Stimulated activated CD8-positive, alpha-beta memory T cell treated with anti-CD3 and anti-CD28 coated beads, Interleukin-4, amount 100 ng/mL, for 1 hour (primary cell): ENCODE data around the gene ASTN2.

Experiments
- DNase-seq, 2 donors: peaks; one replicate each; pipeline ENCODE4 v3.0.0-alpha.2; 2020; ENCODE audit warnings: low read depth in 2 of 2, low spot score in 1 of 2

ASTN2 gene

DNA sequence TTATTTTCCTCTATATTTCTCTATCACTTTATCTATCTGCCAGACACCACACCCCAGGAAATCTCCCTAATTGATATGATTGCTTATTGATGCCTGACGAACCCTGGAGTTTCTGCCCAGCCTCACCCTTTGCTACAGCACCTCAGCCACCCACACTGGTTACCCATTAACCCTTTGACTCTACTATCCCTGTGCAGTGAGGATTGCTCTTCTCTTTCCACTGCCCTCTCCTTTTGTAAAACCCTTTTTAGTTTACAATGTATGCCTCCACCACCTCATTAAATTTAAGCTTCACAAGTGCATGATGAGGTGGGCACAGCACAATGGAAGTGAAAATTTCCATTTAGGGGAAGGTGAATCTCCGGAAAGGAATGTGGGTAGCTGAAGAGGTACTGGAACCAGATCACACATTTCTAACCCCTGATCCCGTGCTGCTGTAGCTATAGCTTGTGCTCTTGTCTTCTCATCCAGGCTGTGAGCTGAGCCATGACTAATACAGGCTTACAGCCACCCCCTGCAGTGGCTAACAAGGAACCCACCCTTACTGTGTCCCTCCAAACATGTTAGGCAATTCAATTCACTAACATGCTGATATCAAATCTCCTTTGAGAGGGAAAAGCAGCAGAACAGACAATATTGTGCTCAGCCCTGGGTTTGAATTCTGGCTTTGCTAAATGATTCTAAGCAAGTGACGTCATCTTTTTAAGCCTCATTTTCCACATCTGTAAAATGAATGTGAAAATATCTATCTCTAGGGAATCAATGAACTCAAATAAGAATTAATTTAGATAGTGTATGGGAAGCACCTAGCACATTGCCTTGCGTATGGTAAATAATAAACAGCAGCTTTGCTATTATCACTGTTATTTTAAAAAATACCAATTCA lies 914.6 kb downstream of the ASTN2 start:
- DNase-seq = no peak

DNA sequence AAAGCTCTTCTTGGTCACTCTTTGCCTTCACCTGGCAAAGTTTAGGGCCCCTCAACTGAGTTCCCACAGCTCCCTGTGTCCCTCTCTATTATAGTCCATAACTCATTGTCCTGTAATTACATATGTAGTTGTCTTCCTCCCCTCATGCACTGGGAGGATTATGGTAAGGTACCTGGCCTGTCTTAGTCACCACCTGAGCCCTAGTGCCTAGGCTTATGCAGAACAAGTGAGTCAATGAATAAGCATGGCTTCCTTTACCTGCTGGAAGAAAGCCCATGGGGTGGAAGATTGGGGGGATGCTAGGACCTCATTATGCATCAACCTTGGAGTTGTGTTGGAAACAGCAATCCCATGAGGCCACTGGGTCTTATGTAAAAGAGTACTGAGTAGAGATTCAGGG lies 915.4 kb downstream of the ASTN2 start:
- no peak for DNase-seq

DNA sequence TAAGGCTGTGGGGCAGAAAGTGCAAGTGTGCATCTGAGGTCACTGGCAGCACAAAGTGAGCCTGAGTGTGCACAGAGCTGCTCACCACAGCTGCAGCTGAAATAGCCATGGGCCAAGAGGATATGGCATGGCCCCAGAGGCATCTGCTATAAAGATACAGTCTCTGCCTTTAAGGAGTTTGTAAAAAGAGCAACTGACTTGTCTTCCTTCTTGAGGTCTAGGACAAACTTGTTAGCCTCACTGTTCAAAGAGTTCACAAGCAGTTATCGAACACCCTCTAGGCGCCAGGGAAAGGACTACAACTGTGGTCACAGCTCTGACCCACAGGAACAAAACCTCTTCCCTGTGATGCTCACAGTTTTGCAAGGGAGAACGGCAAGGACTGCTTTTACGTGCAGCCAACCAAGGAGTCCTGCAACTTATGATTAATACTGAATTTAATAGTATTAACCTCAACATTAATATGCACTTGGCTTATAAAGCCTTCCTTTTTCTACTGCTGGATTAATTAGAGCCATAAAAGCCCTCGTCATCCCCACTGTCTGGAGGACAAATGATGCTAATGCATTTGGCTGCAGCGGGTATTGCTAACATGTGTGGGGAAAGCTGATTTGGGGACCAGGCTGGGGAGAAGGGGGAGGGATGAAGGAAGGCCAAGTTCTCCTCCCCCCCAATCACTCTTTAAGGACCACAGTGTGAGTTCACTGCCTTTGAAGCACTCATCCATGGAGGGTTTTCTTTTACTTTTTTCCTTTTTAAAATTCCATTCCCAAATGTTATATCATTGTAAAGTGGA lies 917.6 kb downstream of the ASTN2 start:
- no peak for DNase-seq

DNA sequence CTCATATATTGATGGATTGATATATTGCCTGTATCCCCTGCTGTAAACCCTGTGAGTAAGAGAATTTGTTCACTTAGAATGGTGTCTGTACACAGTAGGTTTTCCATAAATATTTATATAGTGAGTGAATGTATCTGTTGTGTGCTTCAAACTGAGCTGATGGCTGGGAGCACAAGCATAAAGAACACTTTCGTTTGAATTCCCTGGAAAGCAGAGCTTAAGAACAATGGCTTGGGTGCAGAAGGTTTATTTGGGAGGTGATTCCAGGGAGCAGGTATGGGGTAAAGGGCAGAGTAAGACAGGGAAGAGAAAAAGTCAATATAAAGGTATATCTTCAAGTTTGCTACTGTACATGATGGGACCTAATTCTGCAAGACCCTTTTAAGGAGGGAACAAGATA lies 918.7 kb downstream of the ASTN2 start:
- DNase-seq = no peak

DNA sequence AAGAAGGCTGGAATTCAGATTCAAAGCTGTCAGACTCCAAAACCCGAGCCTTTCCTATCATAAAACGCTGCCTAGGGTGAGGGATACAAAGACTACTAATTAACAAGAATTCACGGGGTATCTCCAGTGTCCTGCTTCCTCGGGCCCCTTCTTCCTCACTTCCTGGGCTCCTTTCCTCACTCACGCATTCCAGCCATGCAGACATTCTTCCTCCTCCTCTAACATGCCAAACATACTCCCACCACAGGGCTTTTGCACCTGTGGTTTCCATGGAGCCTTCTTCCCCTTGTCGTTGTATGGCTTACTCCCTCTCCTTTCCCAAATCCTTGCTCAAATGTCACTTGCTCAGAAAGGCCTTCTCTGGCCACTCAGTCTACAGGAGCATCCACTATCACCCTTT lies 919.1 kb downstream of the ASTN2 start:
- no peak for DNase-seq

DNA sequence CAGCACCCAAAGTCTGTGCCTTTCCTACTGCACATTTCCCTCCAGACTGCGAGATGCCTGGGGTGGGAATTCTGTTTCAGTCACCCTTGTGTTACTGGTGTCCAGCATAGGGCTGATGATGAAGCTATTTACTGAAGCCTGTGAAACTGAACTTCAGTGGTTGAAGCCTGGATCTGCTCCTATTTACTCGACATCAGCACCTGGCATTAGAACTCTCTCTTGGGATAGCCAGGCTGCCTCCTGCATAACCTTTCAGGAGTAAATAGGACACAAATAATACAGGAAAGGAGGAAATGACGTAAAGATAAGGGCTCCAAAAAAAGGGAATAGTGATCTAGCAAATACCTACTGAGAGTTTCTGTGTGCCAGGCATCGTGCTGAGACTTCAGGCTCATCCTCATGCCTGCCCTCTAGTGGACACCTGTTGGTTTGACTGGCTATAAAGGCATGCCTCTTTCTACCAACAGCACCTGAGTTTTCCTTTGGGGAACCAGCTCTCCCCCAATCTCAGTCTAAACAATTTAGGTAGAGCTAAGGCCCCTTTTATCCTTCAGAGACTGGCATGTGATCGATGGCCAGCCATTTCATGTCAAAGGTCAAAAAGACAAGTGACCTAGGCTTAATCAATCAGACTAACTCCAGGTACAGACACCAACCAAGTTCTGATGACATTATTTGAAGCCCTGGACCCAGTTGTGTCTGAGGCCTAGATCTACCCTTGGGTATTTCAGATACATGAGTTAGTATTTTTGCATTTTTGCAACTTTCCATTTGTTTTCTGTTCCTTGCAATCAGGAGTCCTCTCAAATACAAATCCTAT lies 919.8 kb downstream of the ASTN2 start:
- no peak for DNase-seq

DNA sequence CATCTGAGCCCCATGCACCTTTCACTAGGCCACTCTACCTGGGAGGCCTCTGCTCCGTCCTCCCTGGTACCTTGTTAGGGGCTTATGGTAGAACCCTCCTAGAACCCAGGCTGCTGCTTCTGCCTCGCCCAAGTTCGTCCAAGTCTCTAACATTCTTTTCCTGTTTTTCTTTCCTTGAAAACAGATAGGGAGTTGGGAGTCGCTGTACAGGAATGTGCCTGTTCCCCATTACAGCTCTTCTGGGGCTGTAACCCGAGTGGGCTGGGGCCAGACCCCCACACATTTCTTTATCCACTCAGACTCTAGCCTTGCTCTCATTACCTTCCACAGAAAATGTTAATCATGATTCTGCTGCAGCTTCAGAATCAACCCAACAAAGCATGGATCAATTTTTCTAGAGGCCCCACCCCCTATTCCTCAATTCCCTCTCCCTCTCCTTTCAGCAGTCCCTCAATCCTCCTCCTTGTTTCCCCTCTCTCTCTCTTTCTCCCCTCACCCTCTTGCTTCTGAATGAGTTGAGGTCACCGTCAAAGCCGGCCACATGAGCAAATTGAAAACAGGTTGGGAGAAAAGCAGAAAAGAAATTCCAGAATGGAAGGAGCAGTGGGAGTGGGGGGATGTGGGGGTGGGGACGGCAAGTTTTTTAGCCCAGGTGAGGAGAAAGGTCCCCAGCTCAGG lies 921.5 kb downstream of the ASTN2 start:
- no peak for DNase-seq

DNA sequence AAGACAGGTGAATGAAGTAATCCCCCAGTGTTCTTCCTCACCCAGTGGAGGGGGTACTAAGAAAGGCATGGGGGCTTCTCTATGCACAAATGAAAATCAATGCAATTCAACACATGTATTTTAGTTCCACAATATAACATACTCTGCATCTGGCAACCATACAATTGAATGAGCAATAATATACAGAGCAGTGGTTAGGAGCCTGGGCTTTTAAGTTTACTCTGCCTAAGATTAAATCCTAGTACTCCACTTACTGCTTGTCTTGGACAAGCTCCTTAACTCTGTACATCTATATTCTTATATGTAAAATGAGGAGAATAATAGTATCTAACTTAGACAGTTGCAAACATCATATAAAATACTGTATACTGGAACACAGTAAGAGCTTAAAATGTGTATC lies 923.2 kb downstream of the ASTN2 start:
- DNase-seq = no peak

DNA sequence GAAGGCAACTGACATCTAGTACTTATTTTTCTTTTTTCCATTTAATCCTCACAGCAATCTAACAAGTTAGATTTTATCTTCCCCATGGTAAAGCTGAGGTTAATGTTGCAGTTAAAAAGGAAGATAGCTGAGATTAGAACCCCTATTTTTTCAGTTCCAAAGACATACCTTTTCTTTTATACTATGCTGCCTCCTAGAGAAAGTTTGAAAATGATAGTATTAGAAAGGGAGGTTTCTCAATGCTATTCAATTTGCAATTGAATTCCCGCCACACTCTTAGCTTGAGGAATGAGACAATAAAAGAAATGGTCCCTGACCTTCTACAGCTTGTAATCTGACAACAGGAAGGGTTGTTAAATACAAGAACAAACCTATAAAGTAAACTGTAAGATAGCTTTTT lies 923.6 kb downstream of the ASTN2 start:
- no peak for DNase-seq

DNA sequence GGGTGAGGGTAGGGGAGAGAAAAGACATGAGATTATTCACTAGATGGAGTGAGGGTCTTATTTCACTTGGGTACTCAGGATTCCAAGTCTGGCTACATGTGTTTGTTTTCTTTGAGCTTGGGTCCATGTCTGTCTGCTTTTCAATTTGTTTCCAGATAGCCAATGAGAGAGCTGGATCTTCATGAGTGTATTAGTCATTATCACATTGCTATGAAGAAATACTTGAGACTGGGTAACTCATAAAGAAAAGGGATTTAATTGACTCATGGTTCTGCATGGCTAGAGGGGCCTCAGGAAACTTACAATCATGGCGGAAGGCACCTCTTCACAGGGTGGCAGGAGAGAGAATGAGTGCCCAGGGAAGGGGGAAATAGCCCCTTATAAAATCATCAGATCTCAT lies 924.5 kb downstream of the ASTN2 start:
- DNase-seq = no peak

DNA sequence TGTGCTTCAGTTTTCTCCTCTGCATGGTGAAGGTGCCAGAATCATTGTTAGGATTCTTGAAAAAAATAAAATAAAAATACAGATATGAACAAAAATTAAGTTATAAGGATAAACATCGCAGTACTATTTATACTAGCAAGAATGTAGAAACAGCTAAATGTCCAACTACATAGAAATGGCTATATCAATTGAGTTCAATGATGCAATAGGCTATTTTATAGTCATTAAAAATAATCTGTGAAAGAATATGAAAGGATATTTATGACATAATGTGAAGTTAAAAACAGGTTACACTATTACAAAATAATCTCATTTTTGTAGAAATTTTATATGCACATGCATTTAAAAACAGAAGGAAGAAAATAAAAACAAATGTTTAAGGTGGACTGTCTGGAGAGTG lies 926.5 kb downstream of the ASTN2 start:
- no peak for DNase-seq

DNA sequence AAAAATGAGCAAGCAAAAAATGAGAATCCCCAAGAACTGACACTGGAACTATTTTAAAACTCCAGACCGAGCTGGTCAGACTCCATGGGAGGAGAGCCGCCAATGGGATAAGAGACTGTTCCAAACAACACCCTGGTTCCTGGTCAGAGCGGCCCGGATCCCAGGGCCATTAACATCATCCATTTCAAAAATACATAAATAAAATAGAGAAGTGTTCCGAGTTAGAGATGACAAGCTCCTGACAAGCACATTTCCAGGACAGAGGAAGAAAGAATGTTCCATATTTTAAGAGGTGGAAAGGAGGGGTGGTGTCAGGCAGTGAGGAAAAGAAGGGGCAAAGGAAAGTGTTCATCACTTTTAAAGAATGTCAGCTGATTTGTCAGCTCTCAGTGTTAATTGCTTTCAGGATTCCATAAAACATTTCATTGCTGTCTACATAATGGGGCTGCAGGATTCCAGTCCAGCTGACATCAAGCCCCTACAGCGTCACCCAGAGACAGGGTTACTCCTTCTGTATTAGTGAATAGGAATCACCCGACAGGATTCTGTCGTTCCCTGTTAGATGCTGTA lies 930.3 kb downstream of the ASTN2 start:
- no peak for DNase-seq

DNA sequence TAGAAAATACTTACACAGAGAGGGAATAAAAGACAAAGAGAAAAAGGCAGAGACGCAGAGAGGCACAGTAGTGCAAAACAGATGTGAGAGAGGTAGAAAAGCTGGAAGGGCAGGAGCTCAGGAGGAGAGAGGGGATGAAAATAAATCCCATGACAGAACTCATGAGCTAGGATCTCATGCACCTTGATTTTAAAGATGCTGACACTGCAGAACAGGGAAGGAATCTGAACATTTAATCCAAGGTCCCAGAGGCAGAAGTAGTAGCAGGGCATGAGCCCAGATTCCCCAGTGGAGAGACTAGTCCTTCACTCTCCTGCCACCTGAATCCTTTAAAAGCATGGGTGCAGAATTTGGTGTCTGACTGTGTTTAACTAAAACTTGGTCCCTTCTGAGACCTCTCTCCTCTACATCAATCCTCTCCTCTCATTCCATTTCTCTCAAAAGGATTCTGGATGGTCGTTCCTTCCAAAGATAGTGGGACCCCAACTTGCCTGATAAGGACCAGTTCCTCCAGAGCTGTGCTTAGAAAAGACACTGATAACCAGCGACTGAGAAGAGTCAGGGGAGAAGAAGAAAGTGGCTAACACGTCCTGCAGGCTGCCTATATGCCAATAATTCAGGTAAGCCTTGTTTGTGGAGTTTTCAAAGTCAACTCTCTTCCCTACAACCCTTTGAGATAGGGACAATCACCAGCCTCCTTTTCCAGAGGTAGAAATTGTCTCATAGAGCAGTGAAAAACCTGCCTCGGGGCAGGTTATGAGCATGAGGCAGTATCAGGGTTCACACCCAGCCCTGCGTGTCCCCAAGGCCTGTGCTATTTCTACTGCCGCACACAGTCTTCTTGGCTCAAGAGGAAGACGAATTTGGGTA lies 931.0 kb downstream of the ASTN2 start:
- no peak for DNase-seq

DNA sequence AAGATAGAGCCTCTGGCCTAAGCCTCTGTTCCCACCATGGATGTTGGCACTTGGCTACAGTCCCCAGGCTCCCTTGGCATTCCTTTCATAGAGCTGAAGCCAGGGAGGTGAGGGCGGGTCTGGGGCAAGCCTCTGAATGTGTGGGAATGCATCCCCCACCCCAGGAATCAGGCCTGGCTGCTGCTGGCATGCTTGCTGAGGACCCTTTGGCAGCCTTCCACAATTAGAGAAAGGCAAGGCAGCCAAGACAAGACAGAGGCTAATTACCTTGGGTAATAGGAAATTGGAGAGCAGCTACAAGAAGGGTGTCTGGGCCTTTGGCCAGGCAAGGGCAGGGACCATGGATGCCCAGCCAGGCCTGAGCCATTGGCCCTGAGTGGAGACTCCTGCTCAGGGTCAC lies 932.1 kb downstream of the ASTN2 start:
- DNase-seq = no peak

DNA sequence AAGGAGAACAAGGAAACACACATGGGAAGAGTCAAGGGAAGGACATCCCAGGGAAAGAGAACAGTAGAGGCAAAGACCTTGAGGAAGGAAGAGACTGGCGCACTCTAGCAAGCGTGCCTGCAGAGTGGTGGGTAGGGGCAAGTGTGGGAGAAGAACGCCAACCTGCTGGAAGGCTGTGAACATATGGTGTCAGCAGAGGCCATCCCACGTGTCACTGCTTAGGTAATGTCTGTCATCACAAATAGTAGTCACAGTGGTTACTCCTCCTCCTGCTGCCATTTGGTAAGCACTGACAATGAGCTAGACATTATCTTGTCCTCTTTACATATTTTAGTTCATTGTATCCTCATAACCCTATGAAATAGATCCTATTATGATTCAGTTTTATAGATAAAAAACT lies 934.2 kb downstream of the ASTN2 start:
- DNase-seq = no peak

DNA sequence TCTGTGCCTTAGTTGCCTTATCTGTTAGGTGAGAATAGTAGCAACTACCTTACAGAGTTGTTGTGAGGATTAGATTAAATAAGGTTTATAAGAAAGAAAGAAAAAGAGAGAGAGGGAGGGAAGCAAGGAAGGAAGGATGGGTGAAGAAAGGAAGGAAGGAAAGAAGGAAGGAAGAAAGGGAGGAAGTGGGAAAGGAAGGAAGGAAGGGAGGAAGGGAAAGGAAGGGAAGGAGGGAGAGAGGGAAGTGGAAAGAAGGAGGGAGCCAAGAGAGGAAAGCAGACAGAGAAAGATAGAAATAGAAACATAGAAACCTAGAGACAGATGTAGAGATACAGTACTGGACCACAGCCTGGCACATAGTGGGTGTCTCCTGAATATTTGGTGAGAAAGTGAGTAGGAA lies 934.9 kb downstream of the ASTN2 start:
- DNase-seq = no peak

DNA sequence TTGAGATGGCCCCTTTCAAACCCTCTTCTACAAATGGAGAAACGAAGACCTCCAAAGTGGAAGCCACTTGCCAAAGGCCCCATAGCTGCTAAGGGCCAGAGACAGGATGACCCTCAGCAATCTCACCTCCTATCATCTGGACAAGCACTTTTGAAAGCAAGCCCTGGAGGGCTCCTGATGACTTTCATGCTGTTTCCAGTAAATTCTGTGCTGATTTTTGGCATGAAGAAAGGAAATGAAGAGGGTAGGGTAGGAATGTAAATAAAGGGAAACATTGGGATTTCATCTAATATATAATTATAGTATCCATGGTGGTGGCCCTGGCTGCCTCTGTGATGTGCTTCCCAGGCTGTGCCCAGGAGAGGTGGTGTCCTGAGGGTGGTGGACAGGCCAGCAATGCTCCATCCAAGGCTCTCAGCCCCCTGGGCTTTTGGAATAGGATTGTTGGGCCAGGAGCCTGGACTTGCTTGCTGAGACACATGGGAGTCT lies 935.8 kb downstream of the ASTN2 start:
- DNase-seq = no peak

DNA sequence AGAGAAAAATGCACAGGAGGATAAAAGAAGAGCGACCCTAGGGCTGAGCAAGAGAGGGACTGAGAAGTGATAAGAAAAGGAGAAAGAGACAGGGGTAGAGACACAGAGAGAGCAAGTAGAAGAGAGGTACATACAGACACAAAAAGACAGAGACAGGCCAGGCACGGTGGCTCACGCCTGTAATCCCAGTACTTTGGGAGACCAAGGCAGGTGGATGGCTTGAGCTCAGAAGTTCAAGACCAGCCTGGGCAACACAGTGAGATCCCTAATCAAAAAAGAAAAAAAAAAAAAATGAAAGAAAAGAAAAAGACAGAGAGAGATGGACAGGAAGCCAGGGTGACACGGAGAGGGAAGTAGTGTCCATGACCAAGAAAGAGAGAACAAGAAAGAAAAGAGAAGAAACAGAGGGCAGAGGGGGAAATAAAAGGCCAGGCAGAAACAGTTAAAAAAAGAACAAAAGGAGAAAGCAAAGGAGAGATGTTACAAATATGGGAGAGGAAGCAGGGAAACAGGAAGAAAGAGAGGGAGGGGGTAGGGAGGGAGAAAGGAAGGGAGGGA lies 937.2 kb downstream of the ASTN2 start:
- DNase-seq = no peak

DNA sequence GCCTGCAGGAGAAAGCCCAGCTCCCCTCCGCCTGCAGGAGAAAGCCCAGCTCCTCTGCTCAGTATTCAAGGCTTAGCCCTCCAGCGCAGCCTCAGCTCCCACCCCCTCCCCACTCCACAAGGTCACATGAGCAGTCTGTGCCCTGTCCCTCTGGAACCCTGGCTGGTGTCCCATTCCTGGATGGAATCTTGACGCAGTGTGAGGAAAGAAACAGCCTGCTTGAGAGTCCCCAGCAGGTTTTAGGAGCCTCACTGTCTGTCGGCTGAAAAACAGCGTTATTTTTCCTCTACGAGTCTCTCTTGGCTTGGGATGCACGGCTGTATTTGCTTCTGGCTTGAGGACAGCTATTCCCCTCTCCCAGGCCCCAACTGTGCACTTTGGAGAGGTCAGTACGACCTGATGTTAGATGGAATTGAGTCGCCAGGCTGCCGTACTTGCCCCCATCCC lies 937.9 kb downstream of the ASTN2 start:
- no peak for DNase-seq
